ENCODE results near the gene CYP1A1.
A peak's percentile ranks its signal among the peaks of the same experiment; 100 is the strongest.
"Not testable (repeated sequence)": the region's sequence is repeated elsewhere in the genome, so short reads cannot be mapped to it uniquely, and the experiment has no call there.

CYP1A1 gene

GRCh38 chr15:74725225-74725774 is at the start of gene CYP1A1:
CYP1A1 (minus strand) TSS chr15:74725528; CDS start chr15:74723097, 2,431 bp downstream.
- peak; percentile 33 for DNase-seq (ENCODE audit: low read depth)

- DNase-seq (ENCODE audit: low read depth): no peak
These were observed 48.5 kb upstream of the CYP1A1 start for GRCh38 chr15:74773731-74774252.

- DNase-seq (ENCODE audit: low read depth): no peak
These were observed 48.0 kb upstream of the CYP1A1 start for GRCh38 chr15:74773329-74773728.

- DNase-seq (ENCODE audit: low read depth): no peak
These were observed 45.0 kb upstream of the CYP1A1 start for GRCh38 chr15:74770211-74770903.

GRCh38 chr15:74769463-74770025 is 44.2 kb upstream of the CYP1A1 start:
- DNase-seq (ENCODE audit: low read depth): no peak

- peak; percentile 67 for DNase-seq (ENCODE audit: low read depth)
These were observed 43.5 kb upstream of the CYP1A1 start for GRCh38 chr15:74768771-74769342.

GRCh38 chr15:74768099-74768770 is 42.9 kb upstream of the CYP1A1 start:
- DNase-seq (ENCODE audit: low read depth): peak; percentile 27

GRCh38 chr15:74767167-74768098 is 42.1 kb upstream of the CYP1A1 start:
- no peak for DNase-seq (ENCODE audit: low read depth)

GRCh38 chr15:74763416-74763815 is 38.1 kb upstream of the CYP1A1 start:
- DNase-seq (ENCODE audit: low read depth): no peak

GRCh38 chr15:74762791-74763150 is 37.4 kb upstream of the CYP1A1 start:
- DNase-seq (ENCODE audit: low read depth): no peak

GRCh38 chr15:74758736-74759135 is 33.4 kb upstream of the CYP1A1 start:
- no peak for DNase-seq (ENCODE audit: low read depth)

GRCh38 chr15:74754593-74755215 is 29.4 kb upstream of the CYP1A1 start:
- DNase-seq (ENCODE audit: low read depth): no peak

- peak; percentile 62 for DNase-seq (ENCODE audit: low read depth)
These were observed 27.2 kb upstream of the CYP1A1 start for GRCh38 chr15:74752531-74752930.

- no peak for DNase-seq (ENCODE audit: low read depth)
These were observed 26.7 kb upstream of the CYP1A1 start for GRCh38 chr15:74752011-74752410.

- DNase-seq (ENCODE audit: low read depth): no peak
These were observed 25.4 kb upstream of the CYP1A1 start for GRCh38 chr15:74750751-74751150.

GRCh38 chr15:74749832-74750231 is 24.5 kb upstream of the CYP1A1 start:
- no peak for DNase-seq (ENCODE audit: low read depth)

- no peak for DNase-seq (ENCODE audit: low read depth)
These were observed 23.1 kb upstream of the CYP1A1 start, which contains the start of gene CYP1A2 for GRCh38 chr15:74748322-74748946. CYP1A2 (plus strand) TSS chr15:74748845; CDS start chr15:74749739, 894 bp downstream.

GRCh38 chr15:74746389-74746788 is 21.1 kb upstream of the CYP1A1 start:
- no peak for DNase-seq (ENCODE audit: low read depth)

GRCh38 chr15:74742422-74742821 is 17.1 kb upstream of the CYP1A1 start:
- no peak for DNase-seq (ENCODE audit: low read depth)

GRCh38 chr15:74738239-74738638 is 12.9 kb upstream of the CYP1A1 start:
- DNase-seq (ENCODE audit: low read depth): not testable (repeated sequence)
